GM12878 (cell line): ENCODE results near the gene YIF1A. TPM values are rescaled to one million over a fixed set of nuclear protein-coding genes. Genes with fewer than 3 reads are reported as not detected.

Experiments used
- BCL3 ChIP-seq: IDR thresholded peaks from 2 replicates; pipeline ENCODE4 v1.6.1; 2011; ENCODE audit warnings: borderline replicate concordance, low read depth, mild to moderate bottlenecking, moderate library complexity, low read length; ENCODE audit not compliant: insufficient read depth, poor library complexity, severe bottlenecking
- CTCF ChIP-seq, 3 experiments: IDR thresholded peaks in 2 of 3; conservative IDR thresholded peaks in 1 of 3; 2 replicates each; pipeline ENCODE4 v1.5.1; 2011; ENCODE audit warnings: low read depth in 3 of 3, low read length in 3 of 3, mild to moderate bottlenecking in 3 of 3, control low read depth in 2 of 3, moderate library complexity in 2 of 3, inconsistent platforms in 1 of 3, mixed read lengths in 1 of 3; ENCODE audit not compliant: control insufficient read depth in 2 of 3, insufficient read depth in 1 of 3; ENCODE audit errors: extremely low read depth in 1 of 3
- E4F1 ChIP-seq: fragments of 450-650 bp; IDR thresholded peaks from 2 replicates; pipeline ENCODE4 v1.6.1; 2018; ENCODE audit warnings: borderline replicate concordance, mild to moderate bottlenecking; ENCODE audit not compliant: partially characterized antibody
- ELK1 ChIP-seq: IDR thresholded peaks from 2 replicates; pipeline ENCODE4 v1.6.1; 2012; ENCODE audit warnings: low read depth, low read length, improper control_type of control experiment
- ESRRA ChIP-seq: IDR thresholded peaks from 2 replicates; pipeline ENCODE4 v1.6.1; 2012; ENCODE audit warnings: mild to moderate bottlenecking, low read length, improper control_type of control experiment
- ETV6 ChIP-seq, 2 experiments: fragments of 450-650 bp in 1 of 2; IDR thresholded peaks in 1 of 2; conservative IDR thresholded peaks in 1 of 2; 2 replicates each; pipeline ENCODE4 v1.6.1; 2014; ENCODE audit warnings: antibody characterized with exemption in 1 of 2, borderline replicate concordance in 1 of 2, low read depth in 1 of 2, mild to moderate bottlenecking in 1 of 2, moderate library complexity in 1 of 2
- HDAC6 ChIP-seq: fragments of 200-600 bp; sonication (generic); IDR thresholded peaks from one replicate; pipeline ENCODE4 v1.8.0; 2017; ENCODE audit warnings: antibody characterized with exemption; ENCODE audit not compliant: unreplicated experiment
- POU2F2 ChIP-seq: IDR thresholded peaks from 3 replicates; pipeline ENCODE4 v1.6.1; 2011; ENCODE audit warnings: low read depth, mild to moderate bottlenecking, low read length, borderline replicate concordance
- RAD51 ChIP-seq: fragments of 450-650 bp; IDR thresholded peaks from 2 replicates; pipeline ENCODE4 v1.6.1; 2016; ENCODE audit warnings: moderate library complexity, mild to moderate bottlenecking, inconsistent platforms
- RELA ChIP-seq: fragments of 450-650 bp; IDR thresholded peaks from 2 replicates; pipeline ENCODE4 v1.8.0; 2014; ENCODE audit warnings: borderline replicate concordance; ENCODE audit not compliant: partially characterized antibody
- RFX5 ChIP-seq: IDR thresholded peaks from 2 replicates; pipeline ENCODE4 v1.6.1; 2011; ENCODE audit warnings: low read depth, low read length, improper control_type of control experiment
- SMARCA5 ChIP-seq: fragments of 450-650 bp; IDR thresholded peaks from 2 replicates; pipeline ENCODE4 v1.6.1; 2017; ENCODE audit warnings: mild to moderate bottlenecking
- TCF3 ChIP-seq: IDR thresholded peaks from 2 replicates; pipeline ENCODE4 v1.6.1; 2012; ENCODE audit warnings: low read depth, mild to moderate bottlenecking, low read length, borderline replicate concordance; ENCODE audit not compliant: insufficient read depth
- ZNF207 ChIP-seq: fragments of 450-650 bp; IDR thresholded peaks from 2 replicates; pipeline ENCODE4 v1.6.1; 2014; ENCODE audit warnings: antibody characterized with exemption, mild to moderate bottlenecking, borderline replicate concordance
- ZNF592 ChIP-seq: fragments of 450-650 bp; IDR thresholded peaks from 2 replicates; pipeline ENCODE4 v1.6.1; 2017; ENCODE audit warnings: mild to moderate bottlenecking, moderate library complexity
- ZNF622 ChIP-seq: fragments of 450-650 bp; IDR thresholded peaks from 2 replicates; pipeline ENCODE4 v1.6.1; 2017; ENCODE audit warnings: mild to moderate bottlenecking, inconsistent platforms
- ZZZ3 ChIP-seq: IDR thresholded peaks from 2 replicates; pipeline ENCODE4 v1.6.1; 2011; ENCODE audit warnings: low read depth; ENCODE audit not compliant: control insufficient read depth, insufficient read length
- polyA plus RNA-seq, 11 experiments: library from polyadenylated mRNA; depleted of rRNA in 4 of 11; unstranded in 6 of 11; stranded (reverse) in 5 of 11; fragments of >200 nt; fragmentation: Nextera tagmentation in 4 of 11; fragmentation: Illumina TruSeq in 1 of 11; extraction: Ambion mirVana in 4 of 11; extraction: Trizol in 1 of 11; gene quantifications; 1 replicate in 1 of 11; 2 replicates in 10 of 11; pipeline versions ENCODE4 v1.2.1 to v1.2.3, GENCODE V29; 2011 to 2016; ENCODE audit warnings: inconsistent platforms in 2 of 11, missing spikeins in 2 of 11, low read depth in 1 of 11
- total RNA-seq, 4 experiments: library from RNA; depleted of rRNA in 3 of 4; stranded (reverse); fragments of >200 nt in 3 of 4; fragmentation: Illumina TruSeq in 1 of 4; extraction: Trizol in 1 of 4; gene quantifications; 2 replicates each; pipeline versions ENCODE4 v1.2.1 to v1.2.3, GENCODE V29; 2013 to 2021

The YIF1A gene
- total and polyA plus RNA-seq, 10 of the 15 experiments (the other 5 are each of a cell fraction or from before 2014, with no cell fraction given) = 6.6 to 128 (median 71.7) TPM

GRCh38 chr11:66268244-66268951 lies 20.5 kb downstream of the YIF1A start, which contains the start of gene RAB1B (continued):
- TF ChIP-seq ESRRA (peak; percentile 78; the same call in 1 of the 2 replicates), E4F1 (no peak), RELA (peak; percentile 32), POU2F2 (no peak), ZNF592 (no peak), RFX5 (no peak), CTCF (IDR thresholded peaks at IDR 0.05 in 2 of 3, conservative IDR thresholded peaks at IDR 0.05 in 1 of 3; ENCODE audit: control insufficient read depth in 2 of 3, extremely low read depth in 1 of 3, insufficient read depth in 1 of 3, low read depth in 3 of 3, low read length in 3 of 3) (no peak), SMARCA5 (no peak), ZNF207 (no peak), RAD51 (no peak), ZZZ3 (no peak), ZNF622 (no peak), HDAC6 (no peak), TCF3 (no peak), ELK1 (peak; percentile 61), BCL3 (peak; percentile 6), ETV6 (conservative IDR thresholded peaks at IDR 0.05 in 1 of 2, IDR thresholded peaks at IDR 0.05 in 1 of 2; ENCODE audit: borderline replicate concordance in 1 of 2, low read depth in 1 of 2) (no peak)
